ENCODE results near the gene RALGPS1.

- TF ChIP-seq EZH2 (IDR thresholded peaks at IDR 0.05; ENCODE audit: borderline replicate concordance, insufficient read depth, low read depth, low read length, poor library complexity, severe bottlenecking): no peak
- no peak for TF ChIP-seq CTCF (IDR thresholded peaks at IDR 0.05)
These were observed 258.5 kb downstream of the RALGPS1 start for GRCh38 chr9:127173063-127173462.

Data from B cell (primary cell).